Endothelial cell (in vitro differentiated cells): Measurements from ENCODE around the gene PLPPR2. TPM values are rescaled to one million over a fixed set of nuclear protein-coding genes. Genes with fewer than 3 reads are reported as not detected.

Source experiments
- DNase-seq: peaks from one replicate; pipeline ENCODE4 v3.0.0; 2021; ENCODE audit warnings: low spot score
- H3K27ac Mint-ChIP-seq: one replicate; pipeline ENCODE4 v1.8.0; 2021; ENCODE audit warnings: mixed read lengths, inconsistent platforms; ENCODE audit not compliant: unreplicated experiment
- H3K27me3 Mint-ChIP-seq: one replicate; pipeline ENCODE4 v1.8.0; 2021; ENCODE audit warnings: mild to moderate bottlenecking, moderate library complexity, mixed read lengths, inconsistent platforms; ENCODE audit not compliant: unreplicated experiment
- H3K36me3 Mint-ChIP-seq: one replicate; pipeline ENCODE4 v1.8.0; 2021; ENCODE audit warnings: mild to moderate bottlenecking, low read depth, mixed read lengths, inconsistent platforms; ENCODE audit not compliant: unreplicated experiment
- H3K4me1 Mint-ChIP-seq: one replicate; pipeline ENCODE4 v1.8.0; 2021; ENCODE audit warnings: mild to moderate bottlenecking, mixed read lengths, inconsistent platforms; ENCODE audit not compliant: unreplicated experiment
- H3K4me3 Mint-ChIP-seq: one replicate; pipeline ENCODE4 v1.8.0; 2021; ENCODE audit warnings: mild to moderate bottlenecking, mixed read lengths, inconsistent platforms; ENCODE audit not compliant: unreplicated experiment
- H3K9me3 Mint-ChIP-seq: one replicate; pipeline ENCODE4 v1.8.0; 2021; ENCODE audit warnings: mixed read lengths, inconsistent platforms; ENCODE audit not compliant: unreplicated experiment
- total RNA-seq: library from RNA; stranded (reverse); fragmentation: NEBNext Ultra II Directional; extraction: Animal tissue kit (Norgen Biotek cat#: 25700); gene quantifications from one replicate; pipeline ENCODE4 v1.2.1, GENCODE V29; 2021; ENCODE audit not compliant: unreplicated experiment
- TF ChIP-seq, protein P1 (sequence below): fragments of 200-600 bp; sonication (generic); IDR thresholded peaks from one replicate; pipeline ENCODE4 v1.5.0; 2021; ENCODE audit warnings: antibody characterized with exemption; ENCODE audit not compliant: unreplicated experiment

The PLPPR2 gene
- total RNA-seq, 1 donor from 2014 or later = 13.7 TPM

DNA sequence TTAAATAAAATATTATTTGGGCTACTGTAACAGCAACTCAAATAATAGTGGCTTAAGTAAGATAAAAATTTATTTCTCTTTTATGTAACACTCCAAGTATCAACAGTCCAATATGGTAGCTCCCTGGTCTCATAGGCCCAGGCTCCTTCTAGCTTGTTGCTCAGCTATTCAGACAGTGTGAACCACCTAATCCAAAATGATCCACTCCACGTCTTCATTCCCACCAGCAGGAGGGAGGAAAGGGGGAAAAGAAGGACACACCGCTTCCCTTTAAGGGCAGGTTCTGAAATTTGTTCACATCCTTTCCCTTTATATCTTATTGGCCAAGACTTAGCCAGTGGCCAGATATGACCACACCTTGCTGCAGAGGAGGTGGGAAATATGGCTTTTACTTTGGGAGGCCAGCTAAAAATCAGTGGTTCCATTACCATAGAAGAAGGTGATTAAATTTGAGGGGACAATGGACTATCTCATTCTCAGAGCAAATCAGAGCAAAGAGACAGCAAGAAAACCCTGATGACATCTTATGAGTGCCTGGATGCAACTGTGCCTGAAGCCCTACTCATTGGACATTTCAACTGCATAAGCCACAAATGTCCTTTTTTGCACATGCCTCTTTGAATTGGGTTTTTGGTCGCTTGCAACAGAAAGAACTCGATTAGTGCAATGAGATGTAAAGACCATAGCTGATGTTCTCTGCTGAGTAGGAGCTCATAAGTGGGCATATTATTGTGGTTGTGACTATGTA is 35.9 kb downstream of the PLPPR2 start:
- TF ChIP-seq, protein P1, sequence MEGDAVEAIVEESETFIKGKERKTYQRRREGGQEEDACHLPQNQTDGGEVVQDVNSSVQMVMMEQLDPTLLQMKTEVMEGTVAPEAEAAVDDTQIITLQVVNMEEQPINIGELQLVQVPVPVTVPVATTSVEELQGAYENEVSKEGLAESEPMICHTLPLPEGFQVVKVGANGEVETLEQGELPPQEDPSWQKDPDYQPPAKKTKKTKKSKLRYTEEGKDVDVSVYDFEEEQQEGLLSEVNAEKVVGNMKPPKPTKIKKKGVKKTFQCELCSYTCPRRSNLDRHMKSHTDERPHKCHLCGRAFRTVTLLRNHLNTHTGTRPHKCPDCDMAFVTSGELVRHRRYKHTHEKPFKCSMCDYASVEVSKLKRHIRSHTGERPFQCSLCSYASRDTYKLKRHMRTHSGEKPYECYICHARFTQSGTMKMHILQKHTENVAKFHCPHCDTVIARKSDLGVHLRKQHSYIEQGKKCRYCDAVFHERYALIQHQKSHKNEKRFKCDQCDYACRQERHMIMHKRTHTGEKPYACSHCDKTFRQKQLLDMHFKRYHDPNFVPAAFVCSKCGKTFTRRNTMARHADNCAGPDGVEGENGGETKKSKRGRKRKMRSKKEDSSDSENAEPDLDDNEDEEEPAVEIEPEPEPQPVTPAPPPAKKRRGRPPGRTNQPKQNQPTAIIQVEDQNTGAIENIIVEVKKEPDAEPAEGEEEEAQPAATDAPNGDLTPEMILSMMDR = no peak
- Mint-ChIP-seq H3K27ac (no peak overlapping the region), H3K36me3 (peaks cover 3% of the 10 kb centered on the region), H3K4me3 (no peak overlapping the region), H3K4me1 (peaks cover 4% of the 10 kb centered on the region), H3K9me3 (no peaks in the 10 kb centered on the region), H3K27me3 (peaks cover 3% of the 10 kb centered on the region)
- no peak for DNase-seq

DNA sequence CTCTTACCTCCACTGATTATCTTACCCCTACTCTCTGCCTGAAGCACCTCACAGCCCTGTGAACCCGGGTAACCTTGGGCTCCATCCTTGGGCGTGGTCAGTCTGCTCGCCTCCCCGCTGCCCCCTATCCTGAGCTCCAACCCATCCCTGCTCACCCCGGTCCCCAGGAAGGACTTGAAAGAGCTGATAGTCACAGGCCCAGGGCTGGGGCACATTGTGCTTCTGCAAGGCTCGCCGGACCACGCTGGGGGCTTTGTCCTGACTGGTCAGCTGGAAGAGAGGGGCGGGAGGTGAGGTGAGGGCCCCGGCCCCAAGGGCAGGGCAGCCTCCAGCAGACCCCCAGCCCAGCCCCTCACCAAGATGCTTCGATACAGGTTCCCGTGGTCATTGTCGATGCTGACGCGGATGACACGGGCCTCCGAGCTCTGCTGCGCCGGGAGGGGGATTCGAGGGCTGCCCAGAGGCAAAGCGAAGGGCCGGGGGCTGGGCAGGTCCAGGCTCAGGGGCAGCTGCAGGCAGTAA is 41.9 kb downstream of the PLPPR2 start:
- H3K27ac Mint-ChIP-seq = no peak overlapping the region
- no peak overlapping the region for H3K4me3 Mint-ChIP-seq
- TF ChIP-seq, protein P1 = no peak
- no peaks in the 10 kb centered on the region for H3K9me3 Mint-ChIP-seq
- no peak for DNase-seq
- H3K27me3 Mint-ChIP-seq = peaks cover 2% of the 10 kb centered on the region
- peaks cover 3% of the 10 kb centered on the region for H3K36me3 Mint-ChIP-seq
- peaks cover 4% of the 10 kb centered on the region for H3K4me1 Mint-ChIP-seq

DNA sequence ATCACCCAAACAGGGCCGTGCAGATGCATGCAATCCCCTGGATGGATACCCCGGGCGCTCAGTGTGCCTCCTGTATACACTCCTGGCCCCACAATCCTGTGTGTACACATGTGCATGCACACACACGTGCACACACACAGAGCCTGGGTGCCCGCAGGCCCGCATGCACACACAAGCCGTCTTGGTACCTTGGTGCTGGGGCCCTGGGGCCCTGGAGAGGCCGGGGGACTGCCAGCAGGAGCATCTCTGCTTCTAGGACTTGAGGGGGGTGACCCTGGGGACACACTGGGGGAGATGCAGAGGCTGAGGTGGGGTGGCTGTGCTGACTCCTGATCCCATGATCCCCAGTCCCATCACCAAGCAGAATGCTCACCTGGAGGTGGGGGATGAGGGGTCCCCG is 44.4 kb downstream of the PLPPR2 start:
- H3K4me1 Mint-ChIP-seq = peaks cover 4% of the 10 kb centered on the region
- H3K4me3 Mint-ChIP-seq = no peak overlapping the region
- no peak overlapping the region for H3K27ac Mint-ChIP-seq
- no peaks in the 10 kb centered on the region for H3K9me3 Mint-ChIP-seq
- H3K36me3 Mint-ChIP-seq = peaks cover 3% of the 10 kb centered on the region
- H3K27me3 Mint-ChIP-seq = peaks cover 2% of the 10 kb centered on the region
- TF ChIP-seq, protein P1 = no peak
- DNase-seq = no peak

DNA sequence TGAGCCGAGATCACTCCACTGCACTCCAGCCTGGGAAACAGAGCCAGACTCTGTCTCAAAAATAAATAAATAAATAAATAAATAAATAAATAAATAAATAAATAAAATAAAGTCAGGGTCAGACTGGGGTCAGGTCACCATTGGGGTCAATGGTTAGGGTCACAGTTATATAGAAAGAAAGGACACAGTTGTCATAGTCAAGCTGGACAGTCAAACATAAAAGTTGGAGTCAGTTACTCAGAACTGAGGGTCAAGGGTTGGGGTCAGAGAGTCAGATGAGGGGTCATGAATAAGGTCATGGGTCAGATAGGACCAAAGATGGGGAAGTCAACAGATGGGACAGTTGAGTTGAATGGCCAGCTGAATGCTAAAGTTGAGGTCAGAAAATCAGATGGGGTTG is 45.6 kb downstream of the PLPPR2 start:
- peak overlapping the region; percentile 21 for H3K27ac Mint-ChIP-seq
- peaks cover 1% of the 10 kb centered on the region for H3K27me3 Mint-ChIP-seq
- TF ChIP-seq, protein P1 = no peak
- no peaks in the 10 kb centered on the region for H3K9me3 Mint-ChIP-seq
- H3K4me3 Mint-ChIP-seq = peak overlapping the region; percentile 21
- H3K4me1 Mint-ChIP-seq = no peaks in the 10 kb centered on the region
- no peak for DNase-seq
- H3K36me3 Mint-ChIP-seq = no peaks in the 10 kb centered on the region

DNA sequence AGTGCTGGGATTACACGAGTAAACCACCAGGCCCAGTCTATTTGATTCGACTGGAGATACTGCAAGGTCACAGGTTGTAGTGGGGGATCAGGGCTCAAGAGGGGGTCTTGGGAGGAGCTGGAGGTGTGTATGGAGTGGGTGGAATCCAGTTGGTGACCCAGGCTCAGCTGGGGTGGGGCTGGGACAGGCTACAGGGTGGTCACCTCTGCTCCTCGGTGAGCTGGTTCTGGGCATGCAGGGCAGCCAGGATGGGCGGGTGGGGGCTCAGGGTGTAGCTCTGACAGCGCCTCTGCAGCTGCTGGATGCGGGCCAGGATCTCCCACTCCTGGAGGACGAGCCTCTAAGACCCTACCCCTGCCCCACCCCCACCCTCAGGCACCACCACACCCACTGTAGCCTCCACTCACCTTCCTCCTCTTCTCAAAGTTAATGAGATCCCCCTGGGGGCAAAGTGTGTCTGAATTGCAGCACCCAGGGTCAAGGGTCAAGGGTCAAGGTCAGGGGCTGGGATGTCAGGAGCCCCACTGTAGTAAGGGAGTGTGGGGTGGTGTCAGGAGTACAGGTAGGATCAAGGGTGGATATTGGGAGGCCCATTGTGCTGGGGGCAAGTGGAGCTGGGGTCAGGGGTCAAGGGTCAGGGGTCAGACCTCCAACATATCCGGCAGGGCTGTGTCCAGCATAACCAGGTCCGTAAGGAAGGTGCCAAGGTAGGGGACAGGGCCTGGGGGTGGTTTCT is 46.7 kb downstream of the PLPPR2 start:
- H3K27ac Mint-ChIP-seq = no peak overlapping the region
- TF ChIP-seq, protein P1 = no peak
- no peak for DNase-seq
- H3K9me3 Mint-ChIP-seq = no peaks in the 10 kb centered on the region
- no peaks in the 10 kb centered on the region for H3K36me3 Mint-ChIP-seq
- no peaks in the 10 kb centered on the region for H3K4me1 Mint-ChIP-seq
- H3K27me3 Mint-ChIP-seq = peaks cover 1% of the 10 kb centered on the region
- H3K4me3 Mint-ChIP-seq = no peak overlapping the region
